HG03571 (cell line): ENCODE data around the gene PLXDC2.

Experiments used
- ATAC-seq: cut with Tn5 transposase; IDR thresholded peaks from one replicate; pipeline ENCODE4 v1.9.1; 2021; ENCODE audit not compliant: unreplicated experiment

Gene PLXDC2

DNA sequence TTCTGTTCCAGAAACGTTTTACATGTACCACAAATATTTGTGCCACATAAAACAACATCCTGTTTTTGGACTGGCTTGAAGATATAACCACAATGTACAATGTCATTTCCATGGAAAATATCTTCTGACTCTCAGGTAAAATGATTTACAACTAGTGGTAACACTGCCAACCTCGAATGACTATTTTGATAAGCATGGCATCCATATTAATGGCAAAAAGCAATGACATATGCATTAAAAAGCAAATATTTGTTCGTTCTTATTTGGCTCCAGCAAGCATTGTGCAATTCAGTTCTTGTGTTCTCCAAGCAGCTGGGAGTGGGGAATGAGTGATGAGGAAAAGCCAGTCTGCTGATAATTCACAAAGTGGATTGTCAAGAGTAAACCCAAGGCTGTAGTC, 289.0 kb downstream of the PLXDC2 start:
- no peak for ATAC-seq

DNA sequence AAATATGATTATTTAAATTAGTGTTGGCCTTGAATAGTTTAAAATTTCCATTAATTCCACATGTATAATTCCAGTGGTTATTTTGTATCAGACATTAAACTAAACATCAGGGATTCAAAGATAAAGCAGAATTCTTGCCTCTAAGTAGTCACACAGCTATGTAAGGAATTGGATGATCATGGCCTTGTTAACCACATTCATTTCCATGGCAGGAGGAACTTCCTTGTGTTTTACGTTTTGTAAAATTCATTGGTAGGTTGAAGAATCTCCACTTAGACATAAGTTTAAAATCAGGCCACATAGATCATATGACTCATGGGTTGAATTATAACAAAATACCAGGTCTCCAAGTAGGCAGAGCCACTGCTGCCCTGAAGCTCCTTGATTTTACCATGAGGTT, 289.7 kb downstream of the PLXDC2 start:
- no peak for ATAC-seq

DNA sequence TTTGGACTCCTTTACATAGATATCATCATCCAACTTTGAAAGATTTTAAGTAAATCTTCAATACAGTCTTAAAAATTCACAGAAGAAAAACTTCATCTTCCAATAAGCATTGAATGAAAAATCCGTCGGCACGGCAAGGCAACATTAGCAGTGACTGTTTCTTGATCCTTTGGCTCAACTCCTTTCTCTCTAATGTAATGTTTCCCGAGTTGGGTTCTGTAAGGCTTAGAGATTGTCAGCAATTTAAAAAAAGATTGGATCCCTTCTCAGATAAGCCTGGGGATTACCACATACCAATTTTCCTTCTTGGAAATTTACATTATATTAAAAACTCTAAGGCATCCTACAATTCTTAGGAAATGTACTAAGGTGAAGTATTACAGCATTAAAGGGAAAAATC, 291.8 kb downstream of the PLXDC2 start:
- ATAC-seq, result no peak

DNA sequence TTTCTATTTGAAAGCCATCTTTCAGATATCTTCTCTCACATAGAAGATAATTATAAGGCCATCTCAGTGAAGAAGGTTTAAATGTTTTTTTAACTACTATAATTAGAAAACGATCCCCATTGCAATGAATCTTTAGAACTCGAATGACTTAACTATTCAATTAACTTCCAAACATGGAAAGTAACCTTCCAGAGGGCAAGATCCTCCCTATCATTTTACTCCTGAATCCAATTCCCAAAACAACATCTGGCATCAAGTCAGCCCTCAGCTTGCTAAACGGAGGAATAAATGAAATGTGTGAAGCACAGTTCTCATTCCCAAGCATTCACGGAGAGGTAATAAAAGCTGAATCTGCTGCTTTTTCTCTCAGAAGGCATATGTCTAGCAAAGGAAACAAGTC, 293.4 kb downstream of the PLXDC2 start:
- no peak for ATAC-seq

DNA sequence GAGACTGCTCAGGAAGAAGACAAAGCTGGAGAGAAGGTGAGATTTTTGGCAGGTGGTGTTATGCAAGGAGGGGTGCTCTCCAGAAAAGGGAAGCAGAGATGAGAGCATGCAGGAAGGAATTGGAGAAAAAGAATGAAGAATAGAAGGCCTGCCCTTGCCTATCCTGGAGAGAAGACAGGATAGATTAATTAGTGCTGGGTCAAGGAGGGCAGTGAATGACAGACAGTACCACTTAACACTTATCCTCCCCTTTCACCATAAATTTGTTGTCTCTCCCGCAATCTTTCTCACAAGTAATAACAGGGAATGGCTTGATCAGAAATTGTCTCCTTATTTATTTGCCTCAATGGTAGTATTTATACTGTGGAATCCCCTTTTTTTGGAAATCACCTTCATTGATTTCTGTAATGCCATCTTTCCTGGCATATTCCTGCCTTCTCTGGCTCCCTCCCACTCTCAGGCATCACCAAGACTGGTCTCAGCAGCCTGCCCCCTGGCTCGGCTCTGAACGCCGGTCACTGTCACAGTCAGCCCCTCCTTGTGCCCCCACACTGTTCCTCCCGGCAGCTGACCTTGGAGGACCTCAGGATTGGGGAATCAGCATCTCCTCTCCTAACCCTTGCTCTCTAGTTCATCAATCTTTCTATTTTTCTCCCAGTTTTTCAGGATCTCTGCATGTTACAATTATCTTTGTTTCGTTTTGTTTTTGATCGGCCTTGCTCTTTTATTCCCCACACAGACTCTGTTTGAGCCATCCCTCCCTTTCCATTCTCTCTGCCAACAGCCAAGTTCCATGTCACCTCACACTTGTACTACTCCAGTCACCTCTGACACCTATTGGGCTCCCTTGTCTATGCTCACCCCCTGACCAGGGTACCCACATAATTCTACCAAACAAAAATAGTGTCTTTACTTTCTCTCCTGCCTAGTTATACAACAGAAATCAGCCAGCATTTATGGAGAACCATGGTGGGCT, 294.2 kb downstream of the PLXDC2 start:
- ATAC-seq, result no peak

DNA sequence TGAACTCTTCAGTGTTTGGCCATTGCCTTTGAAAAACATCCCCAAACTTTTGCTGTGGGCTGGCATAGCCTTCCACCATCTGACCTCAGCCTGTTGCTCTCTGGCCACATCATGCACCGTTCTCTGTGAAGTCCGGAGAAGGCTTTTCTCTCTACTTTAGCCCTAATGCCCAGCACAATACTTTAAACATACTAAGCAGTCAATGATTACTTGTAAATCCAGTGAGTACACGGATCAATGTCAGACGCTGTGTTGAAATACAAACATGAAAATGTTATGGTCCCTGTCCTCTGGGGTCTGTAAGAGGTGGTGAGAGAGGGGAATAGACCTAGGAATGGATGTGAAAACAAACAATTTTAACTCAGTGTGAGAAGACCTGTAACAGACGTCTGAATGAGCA, 297.9 kb downstream of the PLXDC2 start:
- no peak for ATAC-seq

DNA sequence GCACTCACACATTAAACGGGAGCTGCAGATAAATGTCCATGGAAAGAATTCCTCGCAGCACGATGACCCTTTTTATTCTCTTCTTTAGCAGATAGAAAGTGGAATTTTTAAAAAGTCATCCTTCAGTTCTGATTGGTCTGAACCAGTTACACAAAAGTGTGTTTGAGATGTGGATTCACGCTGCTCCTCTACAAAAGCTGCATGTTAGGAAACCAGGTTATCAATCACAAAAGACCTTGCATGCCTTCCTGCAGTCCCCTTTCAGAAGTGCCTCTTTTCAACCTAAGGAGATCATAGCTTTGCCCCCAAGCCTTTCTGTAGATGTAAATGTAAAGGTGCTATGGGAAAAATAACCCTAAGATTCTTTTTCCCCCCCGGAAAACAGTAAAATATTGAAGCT, 299.7 kb downstream of the PLXDC2 start:
- ATAC-seq, result no peak

DNA sequence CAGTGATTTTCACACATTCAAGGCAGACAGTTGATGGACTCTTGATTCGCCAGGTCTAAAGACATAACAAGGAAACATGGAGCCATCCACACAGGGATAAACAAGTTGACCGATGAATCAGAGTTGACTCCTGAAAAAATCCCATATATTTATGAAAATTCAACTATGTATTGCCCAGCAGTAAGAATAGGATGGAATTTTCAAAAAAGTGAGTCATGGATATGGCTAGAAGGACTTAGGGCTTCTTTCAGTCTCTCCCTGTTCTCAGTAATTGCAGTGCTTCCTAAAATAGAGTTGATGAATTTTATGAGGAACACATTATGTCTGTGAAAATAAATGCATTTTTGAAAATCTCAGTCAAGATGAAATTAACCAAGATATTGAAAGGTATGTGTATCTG, 301.2 kb downstream of the PLXDC2 start:
- no peak for ATAC-seq

DNA sequence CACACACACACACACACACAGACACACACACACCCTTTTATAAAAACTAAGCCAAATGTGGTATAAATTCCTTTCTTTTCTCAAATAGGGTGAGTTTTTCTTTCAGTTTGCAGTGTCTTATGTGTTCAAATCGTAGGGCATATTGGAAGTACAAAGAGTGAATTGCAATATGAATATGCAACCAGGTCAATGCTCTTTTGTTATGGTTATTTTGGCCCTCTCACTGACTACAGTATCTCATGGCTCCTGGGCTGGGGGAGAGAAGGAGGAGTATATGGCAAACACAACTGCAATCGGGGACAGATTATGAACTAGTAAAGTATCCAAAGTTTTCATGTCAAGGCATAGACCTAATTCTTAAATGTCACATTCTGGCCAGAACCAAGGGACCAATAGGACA, 301.9 kb downstream of the PLXDC2 start:
- ATAC-seq, result no peak

DNA sequence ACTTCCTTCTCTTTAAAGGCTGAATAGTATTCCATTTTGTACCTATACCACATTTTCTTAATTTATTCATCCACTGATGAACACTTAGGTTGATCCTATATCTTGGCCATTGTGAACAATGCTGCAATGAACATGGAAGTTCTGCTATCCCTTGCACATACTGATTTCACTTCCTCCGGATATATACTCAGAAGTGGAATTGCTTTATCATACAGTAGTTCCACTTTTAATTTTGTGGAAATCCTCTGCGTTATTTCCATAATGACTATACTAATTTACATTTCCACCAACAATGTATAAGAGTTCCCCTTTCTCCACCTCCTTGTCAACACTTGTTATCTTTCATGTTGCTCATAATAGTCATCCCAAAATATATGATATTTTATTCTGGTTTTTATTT, 312.6 kb downstream of the PLXDC2 start:
- ATAC-seq, result no peak

DNA sequence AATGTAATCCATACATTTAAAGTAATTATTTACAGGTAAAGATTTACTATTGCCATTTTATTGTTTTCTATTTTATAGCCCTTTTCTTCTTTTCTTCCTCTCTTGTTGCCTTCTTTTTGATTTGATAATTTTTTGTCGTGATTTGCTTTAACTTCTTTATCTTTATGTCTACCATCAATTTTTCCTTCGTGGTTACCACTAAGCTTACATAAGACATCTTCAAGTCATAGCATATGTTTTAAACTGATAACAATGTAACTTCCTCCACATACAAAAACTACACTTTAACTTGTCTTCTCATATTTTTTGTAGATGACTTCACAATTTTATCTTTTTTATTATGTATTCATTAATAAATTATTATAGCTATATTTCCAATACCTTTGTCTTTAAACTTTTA, 316.6 kb downstream of the PLXDC2 start:
- no peak for ATAC-seq

DNA sequence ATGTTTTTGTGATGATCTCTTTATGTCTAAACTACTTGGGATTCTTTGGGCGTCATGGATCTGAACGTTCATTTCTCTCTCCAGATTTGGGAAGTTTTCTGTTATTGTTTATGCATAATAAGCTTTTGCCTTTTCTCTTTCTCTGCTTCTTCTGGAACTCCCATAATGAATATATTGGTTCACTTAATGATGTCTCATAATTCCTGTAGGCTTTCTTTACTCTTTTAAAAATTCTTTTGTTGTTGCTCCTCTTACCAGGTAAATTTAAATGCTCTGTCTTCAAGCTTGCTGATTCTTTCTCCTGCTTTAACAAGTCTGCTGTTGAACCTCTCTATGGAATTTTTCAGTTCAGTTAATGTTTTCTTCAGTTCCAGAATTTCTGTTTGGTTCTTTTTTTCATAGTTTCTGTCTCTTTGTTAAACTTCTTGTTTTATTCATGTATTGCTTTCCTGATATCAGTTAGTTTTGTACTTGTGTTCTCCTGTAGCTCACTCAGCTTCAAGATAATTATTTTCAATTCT, 317.5 kb downstream of the PLXDC2 start:
- no peak for ATAC-seq

DNA sequence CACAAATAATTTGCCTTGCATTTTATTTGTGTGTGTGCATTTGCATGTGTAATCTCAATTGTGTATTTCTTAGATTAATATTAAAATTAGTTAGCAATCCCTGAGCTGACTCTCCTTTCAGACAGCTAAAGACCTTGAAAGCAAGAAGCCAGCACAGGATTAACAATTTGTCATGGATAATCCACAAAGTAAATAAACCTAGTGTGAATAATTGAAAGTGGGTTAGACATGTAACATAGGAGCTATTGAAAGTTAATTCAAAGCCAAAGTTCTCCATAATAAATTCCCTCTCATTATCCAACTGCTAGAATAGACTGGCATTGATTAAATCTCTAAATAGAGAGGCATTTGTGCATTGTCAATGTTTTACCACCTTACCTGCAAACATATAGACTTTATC, 326.1 kb downstream of the PLXDC2 start:
- ATAC-seq, result no peak

DNA sequence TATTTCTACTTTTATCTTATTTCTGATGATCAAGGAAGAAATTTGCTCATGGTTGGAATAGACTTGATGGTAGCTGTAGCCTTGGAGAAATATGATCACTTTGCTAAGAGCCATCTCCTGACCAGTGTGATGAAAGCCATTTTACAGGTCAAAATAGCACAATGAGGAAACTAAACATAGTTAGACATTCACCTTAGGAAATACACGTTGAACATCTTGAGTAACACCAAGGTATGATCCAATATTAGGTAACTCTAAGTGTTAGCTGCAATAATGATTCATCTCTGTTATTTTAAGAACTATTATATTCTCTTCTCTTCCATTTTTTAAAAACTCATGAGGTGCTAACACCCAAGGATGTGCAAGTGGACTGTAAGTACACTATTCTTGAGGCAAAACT, 328.0 kb downstream of the PLXDC2 start:
- ATAC-seq, result no peak

DNA sequence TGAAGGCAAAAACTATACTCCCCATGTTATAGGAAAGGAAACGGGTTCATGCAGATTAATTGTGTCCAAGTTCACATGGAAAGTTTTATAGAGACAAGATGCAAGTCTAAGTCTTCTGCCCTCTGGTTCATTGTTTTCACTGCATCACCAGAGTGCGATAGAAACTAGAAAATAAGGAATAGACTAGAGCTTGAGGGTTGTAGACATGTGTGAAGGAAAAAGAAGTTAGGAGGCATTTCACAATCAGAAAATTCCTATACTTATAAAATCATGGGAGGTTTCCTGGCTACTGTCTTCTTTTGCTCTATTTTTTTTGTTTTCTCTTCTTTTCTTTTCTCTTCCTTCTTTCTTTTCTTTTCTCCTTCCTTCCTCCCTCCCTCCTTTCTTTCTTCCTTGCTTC, 329.8 kb downstream of the PLXDC2 start:
- ATAC-seq, result no peak

DNA sequence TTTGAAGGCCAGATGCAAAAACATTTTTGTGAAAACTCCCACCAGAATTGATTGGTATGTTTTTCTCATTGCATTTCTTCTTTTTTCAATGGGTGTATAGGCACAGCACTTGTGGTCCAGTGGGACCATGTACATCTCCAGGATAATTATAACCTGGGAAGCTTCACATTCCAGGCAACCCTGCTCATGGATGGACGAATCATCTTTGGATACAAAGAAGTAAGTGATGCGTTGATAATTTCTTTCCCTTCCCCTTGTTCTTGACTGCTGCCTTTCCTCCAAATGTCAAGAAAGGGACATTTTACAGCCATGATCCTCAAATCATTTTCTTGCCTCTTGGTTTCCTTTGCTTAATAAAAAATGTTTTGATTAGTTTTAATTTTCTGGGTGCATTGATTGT, 331.5 kb downstream of the PLXDC2 start:
- no peak for ATAC-seq

DNA sequence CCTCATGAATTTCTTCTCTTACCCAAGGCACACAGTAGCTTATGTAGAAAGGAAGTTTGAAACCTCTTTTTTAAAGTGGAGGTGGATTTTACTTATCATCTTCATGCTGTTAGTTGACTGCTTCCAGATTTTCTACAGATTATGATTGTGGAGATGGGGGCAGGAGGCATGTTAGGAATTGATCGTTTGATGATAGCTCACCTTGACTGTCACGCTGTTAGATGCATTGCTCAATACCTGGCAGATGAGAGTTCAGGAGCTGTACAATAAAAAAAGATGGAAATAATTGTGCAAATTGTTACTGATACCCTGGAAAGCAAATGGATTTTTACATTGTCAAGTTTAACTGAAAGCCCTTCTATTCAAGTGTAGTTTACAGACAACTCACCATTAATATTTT, 340.3 kb downstream of the PLXDC2 start:
- no peak for ATAC-seq

DNA sequence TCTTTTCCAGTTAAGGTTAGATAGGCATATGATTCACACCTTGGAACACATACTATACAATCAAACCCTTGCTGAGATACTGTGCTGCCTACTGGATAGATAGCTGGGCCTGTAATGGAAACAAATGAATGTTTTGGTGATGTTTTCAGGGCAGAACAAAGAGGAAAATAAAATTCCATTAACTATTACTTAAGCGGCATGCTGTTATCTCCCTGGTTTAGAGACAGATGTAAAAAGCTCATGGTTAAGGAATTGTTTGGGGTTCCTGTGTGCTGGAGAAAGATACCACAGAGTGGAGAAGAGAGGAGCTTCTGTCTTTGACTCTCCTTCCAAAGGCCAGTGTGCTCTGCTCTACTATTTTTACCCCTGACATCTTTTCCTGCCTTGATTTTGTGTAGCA, 341.1 kb downstream of the PLXDC2 start:
- ATAC-seq, result no peak

DNA sequence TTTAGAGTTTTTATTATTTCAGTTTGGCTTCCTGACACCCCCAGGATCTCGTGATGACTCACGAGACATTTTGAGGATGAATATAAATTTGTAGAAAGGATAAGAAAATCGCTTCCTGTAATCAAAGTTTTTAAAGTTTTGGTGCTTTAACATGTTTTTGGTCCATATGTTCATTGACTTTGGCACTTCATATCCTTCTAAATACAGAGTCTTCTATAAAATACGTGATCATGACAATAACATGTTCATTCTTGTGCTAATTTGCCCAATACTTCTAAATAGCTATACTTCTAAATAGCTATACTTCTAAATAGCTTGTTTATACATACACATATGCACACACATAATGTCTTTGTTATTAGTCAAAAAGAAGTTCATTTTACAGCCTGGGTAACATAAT, 341.9 kb downstream of the PLXDC2 start:
- ATAC-seq, result no peak

DNA sequence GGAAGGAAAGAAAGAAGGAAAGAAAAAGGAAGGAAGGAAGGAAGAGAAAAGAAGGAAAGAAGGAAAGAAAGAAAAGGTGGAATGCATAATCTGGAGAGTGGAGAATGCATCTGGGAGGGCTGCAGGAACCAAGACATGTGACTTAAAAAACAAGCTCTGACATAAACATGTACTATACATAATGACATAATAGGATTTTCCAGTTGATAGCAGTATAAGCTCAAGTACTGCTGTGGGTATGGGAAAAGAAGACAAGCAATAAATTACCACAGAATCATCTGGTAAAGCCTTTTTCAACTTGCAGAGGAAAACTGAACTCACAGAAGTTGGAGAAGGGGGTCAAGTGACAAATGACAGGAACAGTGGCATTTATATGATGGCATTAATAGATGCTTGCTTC, 345.9 kb downstream of the PLXDC2 start:
- ATAC-seq, result no peak

DNA sequence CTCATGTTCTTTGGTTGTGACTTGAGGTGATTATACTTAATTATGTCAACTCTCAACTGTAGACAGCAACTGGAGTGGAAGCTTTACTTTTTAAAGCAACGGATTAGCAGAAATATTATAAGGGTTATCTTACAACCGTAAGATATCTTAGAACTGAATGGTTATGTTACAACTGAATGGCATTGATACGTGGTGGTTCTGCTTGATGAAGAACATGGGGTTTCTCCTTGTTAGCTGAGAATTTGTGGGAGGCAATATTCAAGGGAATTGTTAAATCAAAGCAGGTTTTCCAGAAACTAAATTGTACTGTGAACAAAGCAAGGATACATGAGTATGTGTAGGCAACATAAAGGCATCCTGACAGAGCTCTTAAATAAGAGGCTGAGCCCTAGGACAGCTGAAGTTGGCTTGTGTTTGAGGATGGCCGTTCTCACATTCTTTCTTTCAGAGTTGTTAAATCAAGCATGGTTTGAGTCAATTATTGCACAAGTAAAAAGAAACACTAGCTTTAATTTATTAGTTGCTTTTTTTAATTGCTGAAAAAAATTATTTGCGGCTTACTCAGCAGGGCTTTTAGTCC, 350.0 kb downstream of the PLXDC2 start:
- no peak for ATAC-seq

DNA sequence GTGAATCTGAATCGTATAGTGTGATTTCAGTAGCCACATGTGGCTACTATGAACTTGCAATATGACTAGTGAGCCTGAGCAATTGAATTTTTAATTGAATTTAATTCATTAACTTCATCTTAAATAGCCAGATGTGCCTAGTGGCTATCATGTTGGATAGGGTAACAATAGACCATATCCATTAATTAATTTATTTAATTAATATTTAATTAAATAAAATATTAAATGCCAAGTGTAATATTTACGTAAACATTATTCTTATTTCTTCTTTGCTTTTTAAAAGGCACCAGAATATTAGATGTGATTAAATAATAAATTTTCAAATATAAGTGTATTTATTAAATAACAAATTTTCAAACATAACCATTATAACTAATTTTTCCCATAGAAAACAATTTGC, 354.4 kb downstream of the PLXDC2 start:
- no peak for ATAC-seq
